Right renal cortex interstitium (tissue), 3 donors: ENCODE results near the gene GDAP1L1. TPM values are rescaled to one million over a fixed set of nuclear protein-coding genes. Genes with fewer than 3 reads are reported as not detected.
"Not testable (repeated sequence)": the region's sequence is repeated elsewhere in the genome, so short reads cannot be mapped to it uniquely, and the experiment has no call there.

Experiments
- DNase-seq, 3 donors: peaks; one replicate each; pipeline ENCODE4 v3.0.0-alpha.2; 2013; ENCODE audit warnings: low read depth in 3 of 3, low spot score in 2 of 3
- polyA plus RNA-seq, 3 donors: library from polyadenylated mRNA; unstranded; fragments of 120-200 nt; gene quantifications; one replicate each; pipeline ENCODE4 v1.2.1, GENCODE V29; 2013; ENCODE audit not compliant: insufficient read length in 3 of 3

GDAP1L1 gene
- polyA plus RNA-seq, 3 donors = 0.11 to 0.46 (median 0.21) TPM

DNA sequence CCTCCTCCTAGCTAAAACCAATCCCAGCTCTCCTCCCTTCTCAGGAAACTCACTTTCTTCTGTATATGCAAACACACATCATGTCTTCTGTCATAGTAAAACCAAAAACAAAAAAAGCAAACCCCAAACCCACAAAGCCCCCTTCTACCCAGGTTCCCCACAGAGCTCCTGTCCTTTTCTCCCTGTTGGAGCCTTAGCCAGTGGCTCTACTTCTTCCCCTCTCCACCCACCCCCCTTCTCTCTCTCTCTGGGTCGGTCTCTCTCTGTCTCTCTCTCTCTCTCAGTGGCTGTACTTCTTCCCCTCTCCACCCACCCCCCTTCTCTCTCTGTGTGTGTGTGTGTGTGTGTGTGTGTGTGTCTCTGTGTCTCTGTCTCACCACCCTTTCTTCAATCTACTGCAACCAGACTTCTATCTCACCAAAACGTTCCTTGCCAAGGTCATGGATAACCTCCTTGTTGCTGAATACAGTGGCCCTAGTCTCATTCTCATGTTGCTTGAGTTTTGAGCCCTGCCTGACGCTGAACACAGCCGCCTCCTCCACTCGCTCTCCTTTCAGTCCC, 27.9 kb upstream of the GDAP1L1 start:
- DNase-seq = no peak

DNA sequence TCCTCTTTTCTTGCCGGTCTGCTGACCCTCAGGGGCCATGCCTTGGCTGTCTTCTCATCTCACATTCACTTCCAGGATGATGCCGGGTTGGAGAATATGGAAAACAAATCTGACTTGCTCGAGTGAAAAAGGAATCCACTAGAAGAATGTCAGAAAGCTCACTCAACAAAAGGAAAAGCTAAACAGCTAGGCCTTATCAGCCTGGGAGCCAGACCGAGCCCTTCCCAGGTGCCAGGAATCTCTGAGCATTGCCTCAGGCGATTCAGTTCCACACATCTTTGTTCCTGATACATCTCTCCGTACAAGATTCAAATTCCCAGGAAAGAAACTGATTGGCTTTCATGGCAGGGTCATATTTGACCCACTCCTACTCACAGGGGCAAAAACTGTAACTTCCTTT, 27.3 kb upstream of the GDAP1L1 start:
- no peak for DNase-seq

DNA sequence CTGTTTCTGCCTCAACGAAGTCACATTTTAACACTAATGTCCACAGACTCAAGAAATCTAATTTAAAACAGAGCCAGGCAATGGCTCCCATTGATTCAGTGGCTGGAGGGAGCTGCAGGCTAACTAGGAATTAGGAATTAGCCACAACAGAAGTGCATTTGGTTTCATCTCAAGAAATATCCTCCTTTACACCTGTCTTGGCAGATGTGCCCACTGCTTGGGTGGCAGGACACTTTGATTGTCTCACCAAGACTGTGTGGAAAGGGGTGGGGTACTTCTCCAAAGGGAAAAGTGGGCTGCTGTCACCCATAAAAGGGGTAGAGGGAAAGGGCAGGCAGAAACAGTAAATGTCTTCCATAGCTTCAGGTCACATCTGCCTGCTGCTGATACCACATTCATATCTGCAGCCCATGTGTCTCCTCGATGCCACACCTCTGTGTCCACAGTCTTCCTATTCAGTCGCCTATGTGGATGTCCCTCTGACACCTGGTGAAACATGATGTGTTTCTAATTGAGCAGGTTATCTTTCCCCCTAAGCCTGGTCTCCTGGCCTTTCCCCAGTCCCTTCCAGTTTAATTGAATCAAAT, 25.6 kb upstream of the GDAP1L1 start:
- no peak for DNase-seq

DNA sequence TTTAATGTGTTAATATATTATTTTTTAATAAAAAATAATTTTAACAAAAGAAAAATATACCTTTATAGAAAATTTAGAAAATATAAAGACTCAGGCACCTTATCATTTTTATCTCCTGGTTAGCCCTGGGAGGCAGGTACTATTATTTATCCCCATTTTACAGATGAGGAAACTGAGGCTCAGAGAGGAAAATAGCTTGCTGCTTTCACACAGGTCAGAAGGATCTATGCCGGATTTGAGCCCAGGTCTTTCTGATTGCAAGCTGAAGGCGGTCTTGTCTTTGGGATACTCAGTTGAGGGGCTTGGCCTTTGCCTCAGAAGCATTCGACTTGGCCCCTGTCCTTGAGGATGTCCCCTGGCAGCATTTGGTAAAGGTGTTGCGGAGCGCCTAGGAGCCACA, 25.1 kb upstream of the GDAP1L1 start:
- DNase-seq = no peak

DNA sequence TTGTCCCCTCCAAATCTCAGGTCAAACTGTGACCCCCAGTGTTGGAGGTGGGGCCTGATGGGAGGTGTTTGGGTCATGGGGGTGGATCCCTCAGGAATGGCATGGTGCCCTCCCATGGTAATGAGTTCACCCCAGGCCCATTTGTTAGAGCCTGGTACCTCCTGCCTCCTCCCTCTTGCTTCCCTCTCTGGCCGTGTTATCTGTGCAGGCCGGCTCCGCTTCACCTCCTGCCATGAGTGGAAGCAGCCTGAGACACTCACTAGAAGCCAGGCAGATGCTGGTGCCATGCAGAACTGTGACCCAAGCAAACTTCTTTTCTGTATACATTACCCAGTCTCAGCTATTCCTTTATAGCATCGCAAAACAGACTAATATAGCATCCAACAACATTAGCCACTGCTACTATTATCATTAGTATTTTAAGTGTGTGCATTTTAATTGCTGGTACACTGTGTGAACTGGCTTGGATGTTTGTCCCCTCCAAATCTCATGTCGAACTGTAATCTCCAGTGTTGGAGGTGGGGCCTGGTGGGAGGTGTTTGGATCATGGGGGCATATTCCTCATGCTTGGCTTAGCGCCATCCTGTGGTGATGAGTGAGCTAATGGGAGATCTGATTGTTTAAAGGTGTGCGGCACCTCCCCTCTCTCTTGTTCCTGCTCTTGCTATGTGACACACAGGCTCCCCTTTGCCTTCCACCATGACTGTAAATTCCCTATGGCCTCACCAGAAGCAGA, 24.3 kb upstream of the GDAP1L1 start:
- DNase-seq = no peak

DNA sequence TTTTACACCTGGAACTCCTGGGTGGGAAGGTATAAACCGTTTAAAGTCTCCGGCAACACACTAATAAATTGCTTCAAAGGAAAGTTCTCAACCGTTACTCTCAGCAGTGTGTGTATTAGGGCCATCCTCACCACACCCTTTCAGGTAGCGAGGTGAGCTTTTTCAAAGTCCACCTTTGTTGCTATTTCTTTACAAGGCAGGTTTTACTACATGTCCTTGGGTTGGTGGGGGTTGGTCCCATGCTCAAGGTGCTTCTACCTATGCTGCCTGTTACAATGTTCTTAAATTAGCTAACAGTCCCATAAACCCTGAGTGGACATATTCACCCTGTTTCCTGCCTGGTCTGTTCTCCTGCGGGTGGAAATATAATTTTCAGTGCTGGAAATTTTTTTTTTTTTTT, 23.4 kb upstream of the GDAP1L1 start:
- no peak for DNase-seq

DNA sequence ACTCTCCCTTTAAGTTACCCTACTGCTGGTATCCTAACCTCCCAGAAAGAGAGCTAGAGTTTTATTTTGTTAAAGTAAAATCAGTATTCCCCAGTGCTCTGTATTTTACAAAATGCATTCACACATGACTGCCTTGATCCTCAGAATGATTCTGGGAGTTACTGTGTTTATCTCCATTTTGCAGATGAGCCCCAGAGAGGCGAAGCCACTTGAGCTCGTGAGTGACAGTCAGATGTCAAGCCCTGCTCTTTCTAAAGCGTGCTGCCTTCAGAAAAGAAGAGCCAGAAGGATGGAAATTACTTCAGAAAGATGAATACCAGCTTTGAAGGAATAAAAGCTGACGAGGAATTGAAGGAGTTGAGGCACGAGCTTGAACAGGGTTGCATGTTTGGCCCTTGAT, 22.5 kb upstream of the GDAP1L1 start:
- no peak for DNase-seq

DNA sequence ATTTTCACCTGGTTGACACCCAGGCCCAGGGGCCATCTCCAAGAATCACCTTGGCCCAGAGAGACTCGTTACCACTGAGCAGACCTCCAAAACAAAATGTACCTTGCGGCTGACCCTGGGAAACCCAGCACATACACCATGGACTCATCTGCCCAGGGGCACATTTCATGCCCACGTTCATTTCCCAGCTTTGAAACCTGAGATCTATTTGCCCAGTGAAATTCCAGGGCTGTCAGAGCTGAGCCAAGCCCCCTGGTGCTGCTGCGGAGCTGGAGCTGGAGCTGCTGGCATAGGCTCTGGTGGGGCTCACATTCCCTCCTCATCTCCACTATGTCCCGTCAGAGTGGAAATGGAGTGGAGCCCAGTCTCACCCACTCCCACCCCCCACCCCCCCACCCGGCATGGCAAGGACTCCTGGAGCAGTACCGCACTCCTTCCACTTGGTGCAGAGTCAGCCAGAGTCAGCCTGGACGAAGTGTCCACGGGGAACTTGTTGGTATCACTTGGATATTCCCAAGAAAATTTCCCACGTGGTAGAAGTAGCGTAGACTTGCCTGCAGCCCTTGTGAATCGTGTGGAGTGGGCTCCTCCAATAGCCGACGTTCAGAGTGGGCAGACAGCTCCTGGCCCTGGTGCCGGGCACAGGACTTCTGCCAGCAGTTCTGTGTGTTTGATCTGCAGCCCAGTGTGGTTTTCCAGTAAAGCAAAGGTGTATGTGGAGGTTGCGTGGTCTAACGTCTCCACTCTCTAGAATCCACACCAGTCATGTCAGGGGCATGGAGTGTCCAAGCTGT, 18.4 kb upstream of the GDAP1L1 start:
- DNase-seq = no peak

DNA sequence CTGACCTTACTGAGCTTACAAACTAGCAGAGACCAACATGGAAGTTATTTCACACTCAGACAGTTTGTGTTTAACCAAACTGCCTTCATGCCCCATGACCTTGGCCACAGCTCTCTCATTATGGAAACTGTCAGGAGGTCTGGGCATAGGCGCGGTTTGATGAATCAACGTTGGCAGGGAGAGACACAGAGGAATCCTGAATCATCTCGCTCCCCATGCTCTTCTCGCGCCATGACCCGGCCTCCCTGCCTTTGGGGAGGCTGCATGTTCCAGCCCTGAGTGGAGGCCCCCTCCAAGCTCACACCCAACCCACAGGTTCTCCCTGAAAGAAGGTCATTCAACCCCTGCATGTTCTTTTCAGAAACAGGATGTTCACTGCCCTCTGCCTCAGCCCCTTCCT, 15.9 kb upstream of the GDAP1L1 start:
- DNase-seq = no peak

DNA sequence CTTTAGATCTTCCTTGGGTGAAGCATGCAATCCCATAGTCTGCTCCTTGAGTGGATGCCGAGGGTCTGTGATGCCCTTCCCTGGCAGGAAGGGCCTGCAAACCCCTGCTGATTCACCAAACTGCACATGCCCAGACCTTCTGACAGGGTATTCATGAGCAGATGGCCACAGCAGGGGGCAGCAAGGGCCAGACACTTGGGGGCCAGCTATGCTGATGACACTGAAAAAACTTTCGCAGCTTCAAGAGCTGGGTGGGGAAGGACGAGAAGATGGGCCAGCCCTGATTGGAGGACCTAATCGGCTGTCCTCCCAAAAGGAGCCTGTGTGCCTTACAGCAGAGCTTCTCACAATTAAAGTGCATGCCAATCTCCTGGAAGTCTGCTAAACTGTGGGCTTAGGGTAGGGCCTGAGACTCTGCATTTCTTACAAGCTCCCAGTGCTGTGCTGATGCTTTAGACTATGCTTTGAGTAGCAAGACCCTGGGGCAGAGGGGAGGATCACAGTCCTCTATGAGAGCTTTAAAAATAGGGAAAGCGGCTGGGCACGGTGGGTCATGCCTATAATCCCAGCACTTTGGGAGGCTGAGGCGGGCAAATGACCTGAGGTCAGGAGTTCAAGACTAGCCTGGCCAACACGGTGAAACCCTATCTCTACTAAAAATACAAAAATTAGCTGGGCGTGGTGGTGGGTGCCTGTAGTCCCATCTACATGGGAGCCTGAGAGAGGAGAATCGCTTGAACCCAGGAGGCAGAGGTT, 15.2 kb upstream of the GDAP1L1 start:
- DNase-seq = no peak

DNA sequence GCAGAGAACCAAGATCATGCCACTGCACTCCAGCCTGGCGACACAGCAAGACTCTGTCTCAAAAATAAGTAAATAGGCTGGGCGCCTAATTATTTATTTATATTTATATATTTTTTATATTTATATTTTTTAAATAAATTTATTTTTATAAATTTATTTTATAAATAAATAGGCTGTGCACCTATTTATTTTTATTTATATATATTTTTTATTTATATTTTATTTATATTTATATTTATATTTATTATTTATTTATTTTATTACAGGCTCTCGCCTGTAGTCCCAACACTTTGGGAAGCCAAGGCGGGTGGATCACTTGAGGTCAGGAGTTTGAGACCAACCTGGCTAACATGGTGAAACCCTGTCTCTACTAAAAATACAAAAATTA, 14.6 kb upstream of the GDAP1L1 start:
- not testable (repeated sequence) for DNase-seq

DNA sequence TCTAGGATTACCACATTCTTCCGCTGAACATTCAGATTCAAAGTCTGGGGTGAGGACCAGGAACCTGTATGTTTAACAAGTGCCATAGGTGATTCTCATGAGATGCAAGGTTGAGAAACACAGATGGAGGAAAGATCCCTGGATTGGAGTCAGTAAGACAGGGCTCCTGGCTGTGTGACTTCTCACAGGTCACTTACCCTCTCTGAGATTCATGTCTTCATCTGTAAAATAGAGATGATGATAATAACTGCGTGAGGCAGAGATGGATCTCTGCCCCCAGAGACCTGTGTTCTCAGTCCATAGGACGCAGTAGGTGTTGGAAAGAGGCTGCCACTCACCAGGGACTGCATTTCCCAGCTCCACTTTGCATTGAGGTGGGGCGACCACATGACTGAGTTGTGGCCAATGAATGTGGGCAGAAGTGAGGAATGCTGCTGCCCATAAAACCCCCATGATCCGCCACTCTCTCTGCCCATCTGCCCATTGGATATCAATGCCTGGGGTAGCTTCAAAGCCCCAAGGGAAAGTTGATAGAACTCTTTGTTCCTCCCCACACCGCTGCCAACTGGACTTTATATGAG, 13.6 kb upstream of the GDAP1L1 start:
- no peak for DNase-seq

DNA sequence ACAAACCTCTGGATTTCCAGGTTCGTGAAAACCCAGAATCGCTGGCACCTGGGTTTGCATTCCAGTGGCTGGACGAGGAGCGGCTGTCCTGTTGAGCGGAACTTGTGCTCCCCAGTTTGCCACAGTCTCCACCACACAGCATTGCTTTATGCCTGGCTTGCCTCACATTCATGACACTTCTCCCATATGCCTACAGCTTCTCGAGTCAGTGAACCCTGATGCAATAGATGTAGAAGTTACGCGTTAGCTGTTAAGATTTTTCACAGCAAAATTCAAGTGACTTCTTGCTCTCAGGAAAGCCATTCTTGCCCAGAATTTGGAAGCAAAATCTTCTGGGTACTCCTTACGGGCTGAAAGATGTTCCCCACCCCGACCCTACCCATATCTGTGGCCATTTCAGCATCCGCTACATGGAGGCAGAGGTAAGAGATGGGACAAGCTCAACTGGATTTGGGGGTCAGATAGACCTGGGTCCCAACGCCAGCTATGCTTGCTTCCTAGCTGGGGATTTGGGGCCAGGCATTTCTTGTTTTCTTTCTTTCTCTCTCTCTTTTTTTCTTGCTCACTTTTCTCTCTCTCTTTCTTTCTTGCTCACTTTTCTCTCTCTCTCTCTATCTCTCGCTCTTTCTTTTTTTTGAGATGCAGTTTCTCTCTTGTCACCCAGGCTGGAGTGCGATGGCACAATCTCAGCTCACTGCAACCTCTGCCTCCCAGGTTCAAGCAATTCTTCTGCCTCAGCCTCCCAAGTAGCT, 12.4 kb upstream of the GDAP1L1 start:
- DNase-seq = no peak

DNA sequence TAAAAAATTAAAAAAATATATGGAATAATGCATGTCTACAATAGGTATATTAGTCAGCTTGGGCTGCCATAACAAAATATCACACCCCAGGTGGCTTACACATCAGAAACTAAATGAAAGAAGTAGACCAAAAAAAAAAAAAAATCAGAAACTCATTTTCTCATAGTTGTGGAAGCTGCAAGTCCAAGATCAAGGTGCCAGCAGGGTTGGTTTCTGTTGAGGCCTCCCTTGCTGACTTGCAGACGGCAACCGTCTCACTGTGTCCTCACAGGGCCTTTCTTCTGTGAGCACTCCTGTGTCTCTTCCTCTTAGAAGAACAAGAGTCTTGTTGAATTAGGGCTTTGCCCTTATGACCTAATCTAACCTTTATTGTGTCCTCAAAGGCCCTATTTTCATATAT, 11.4 kb upstream of the GDAP1L1 start:
- no peak for DNase-seq

DNA sequence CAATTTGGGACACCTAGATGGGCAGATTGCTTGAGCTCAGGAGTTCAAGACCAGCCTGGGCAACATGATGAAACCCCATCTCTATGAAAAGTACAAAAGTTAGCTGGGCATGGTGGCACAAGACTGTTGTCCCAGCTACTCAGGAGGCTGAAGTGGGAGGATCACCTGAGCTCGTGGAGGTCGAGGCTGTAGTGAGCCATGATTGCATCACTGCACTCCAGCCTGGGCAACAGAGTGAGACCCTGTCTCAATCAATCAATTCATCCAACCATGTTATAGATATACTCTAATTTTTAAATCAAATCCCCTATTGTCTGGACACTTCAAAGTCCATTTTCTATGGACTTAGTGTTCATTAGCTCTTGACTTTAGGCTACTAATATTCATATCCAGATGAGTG, 10.3 kb upstream of the GDAP1L1 start:
- not testable (repeated sequence) for DNase-seq

DNA sequence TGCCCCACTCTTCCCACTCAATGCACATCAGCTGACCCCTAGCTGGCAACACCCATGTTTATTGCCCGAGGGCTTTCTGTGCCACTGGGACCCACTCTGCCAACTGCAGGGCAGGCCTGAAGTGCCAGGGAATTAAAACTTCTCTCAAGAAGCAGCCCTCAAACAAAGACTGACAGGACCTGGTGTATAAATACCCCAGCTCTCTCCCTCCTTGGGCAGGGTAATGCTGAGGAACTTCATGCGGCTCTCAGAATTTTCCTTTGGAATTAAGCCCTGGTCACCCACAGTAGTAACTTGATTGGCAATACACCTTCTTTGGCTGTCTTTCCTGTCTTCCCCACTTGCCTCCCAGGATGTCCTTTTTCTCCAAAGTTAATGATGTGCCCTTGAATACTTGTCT, 5.3 kb upstream of the GDAP1L1 start:
- DNase-seq = no peak

DNA sequence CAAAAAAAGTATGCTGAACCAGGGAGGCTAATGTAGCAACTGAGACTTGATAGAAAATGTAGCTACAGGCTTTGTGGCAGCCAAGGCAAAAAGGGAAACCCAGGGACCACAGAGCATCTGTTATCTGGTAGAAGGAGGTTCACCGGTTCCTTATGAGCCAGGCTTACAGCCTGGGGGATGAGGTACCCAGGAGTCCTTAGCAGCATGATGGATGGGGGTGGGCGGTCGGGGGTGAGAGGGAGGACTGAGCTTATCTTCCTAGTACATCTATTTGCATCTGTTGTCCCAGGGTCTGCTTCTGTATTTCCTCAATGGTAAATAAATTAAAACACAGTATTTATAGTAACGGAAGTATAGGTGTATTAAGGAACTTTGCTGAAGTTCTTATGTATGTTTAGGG, 1.1 kb upstream of the GDAP1L1 start:
- no peak for DNase-seq

DNA sequence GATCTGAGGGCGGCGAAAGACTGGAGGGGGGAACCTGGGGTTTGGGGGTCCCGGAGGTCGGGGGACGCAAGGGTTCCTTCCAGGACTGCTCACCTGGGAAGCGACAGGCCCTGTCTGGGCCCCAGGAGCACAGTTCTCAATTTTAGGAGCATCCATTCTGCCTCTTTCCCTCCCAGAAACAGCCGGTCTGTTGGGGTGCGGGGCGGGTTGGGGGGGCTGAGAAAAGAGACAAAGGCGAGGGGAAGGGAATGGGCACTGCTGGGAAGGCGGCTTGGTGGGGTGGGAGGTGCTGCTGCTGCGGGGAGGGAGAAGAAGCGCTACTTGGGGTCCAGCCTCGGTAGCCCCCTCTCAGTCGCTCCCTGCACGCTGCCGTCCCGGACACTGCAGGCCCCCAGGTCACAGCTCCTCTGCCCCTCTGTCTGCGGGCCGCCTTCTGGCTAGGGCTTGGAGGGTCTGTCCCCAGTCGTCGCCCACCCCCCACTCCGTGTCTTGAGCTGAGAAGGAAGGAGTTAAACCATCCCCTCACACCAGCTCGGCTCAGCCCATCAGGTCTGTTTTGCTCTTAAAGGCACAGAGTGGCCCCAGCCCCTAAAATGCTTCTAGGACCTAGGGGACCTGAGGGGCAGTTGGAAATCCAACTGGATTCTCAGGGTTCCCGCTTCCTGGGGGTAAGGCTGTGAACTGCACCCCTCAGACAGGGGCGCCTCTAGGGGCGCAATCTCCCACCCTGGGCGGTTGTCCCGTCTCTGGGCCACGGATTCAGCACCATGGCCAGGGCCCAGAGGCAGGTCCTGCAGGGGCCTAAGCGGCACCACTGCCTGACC, 690 bp downstream of the GDAP1L1 start:
- DNase-seq = peak; percentile 20 to 65 (median 45)

DNA sequence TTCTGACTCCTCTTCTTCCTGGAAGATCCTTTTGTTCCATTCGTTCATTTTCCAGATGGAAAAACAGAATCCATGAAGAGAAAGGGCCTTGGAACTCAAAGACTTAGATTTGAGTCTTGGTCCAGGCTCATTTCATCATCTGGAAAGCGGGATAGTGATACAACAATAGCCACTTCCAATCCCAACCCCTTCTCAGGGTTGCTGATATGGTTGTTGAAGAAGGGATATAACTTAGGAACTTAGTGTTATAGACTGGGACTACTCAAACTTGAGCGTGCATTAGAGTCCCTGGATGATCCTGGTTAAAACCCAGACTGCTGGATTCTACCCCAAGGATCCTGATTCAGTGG, 1.3 kb downstream of the GDAP1L1 start:
- DNase-seq = no peak
